Neural progenitor cell (in vitro differentiated cells): ENCODE results near the gene LCP1.

Source experiments
- CTCF ChIP-seq: fragments of 200-600 bp; sonication (generic); IDR thresholded peaks from 2 replicates; pipeline ENCODE4 v1.5.1; 2017; ENCODE audit warnings: antibody characterized with exemption, mild to moderate bottlenecking
- EZH2 ChIP-seq: fragments of 200-600 bp; sonication (generic); IDR thresholded peaks from 2 replicates; pipeline ENCODE4 v1.6.1; 2017; ENCODE audit warnings: antibody characterized with exemption, mild to moderate bottlenecking, moderate library complexity
- EZH2phosphoT487 ChIP-seq: fragments of 200-600 bp; sonication (generic); IDR thresholded peaks from 2 replicates; pipeline ENCODE4 v1.6.1; 2017; ENCODE audit warnings: antibody characterized with exemption

- TF ChIP-seq CTCF (no peak), EZH2phosphoT487 (no peak), EZH2 (no peak)
Observed at GRCh38 chr13:46181377-46181839, 569 bp downstream of the LCP1 start.
